ENCODE data around the gene PIGW.

The PIGW gene

DNA sequence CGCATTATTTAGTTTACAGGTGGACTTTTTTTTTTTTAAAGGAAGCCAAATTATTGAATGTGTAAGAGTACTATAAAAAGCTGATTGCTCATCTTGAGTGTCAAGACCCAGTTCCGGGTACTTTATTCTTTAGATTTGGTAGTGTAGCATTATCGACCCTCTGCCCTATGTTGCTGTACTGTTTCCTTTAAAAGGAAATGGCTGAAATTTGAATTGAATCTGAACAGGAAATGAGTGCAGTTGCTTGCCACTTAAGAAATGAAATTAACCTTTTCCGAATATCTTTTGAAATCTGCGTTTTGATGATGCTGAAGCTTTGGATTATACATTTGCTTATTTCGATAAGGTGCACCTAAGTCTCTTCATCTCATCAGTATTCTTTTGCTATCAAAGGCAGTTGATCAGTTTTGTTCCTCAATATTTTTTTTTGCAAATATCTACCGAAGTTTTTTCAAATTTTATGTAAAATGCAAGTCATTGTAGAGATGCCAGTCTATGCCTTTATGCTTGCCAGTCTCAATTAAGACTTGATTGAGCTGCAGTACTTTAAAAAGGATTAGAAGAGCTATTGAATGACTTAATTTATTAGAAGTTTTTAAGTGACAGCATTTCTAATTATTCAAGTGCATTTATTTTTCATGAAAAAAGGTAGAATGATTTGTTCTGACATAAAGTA lies 11.8 kb downstream of the PIGW start:
- H3K4me1 Mint-ChIP-seq (ENCODE audit: low read depth): peaks cover 51% of the 10 kb centered on the region
- H3K4me3 Mint-ChIP-seq: peak overlapping the region; percentile 94
- H3K9me3 Mint-ChIP-seq (ENCODE audit: low read depth): no peaks in the 10 kb centered on the region
- no peaks in the 10 kb centered on the region for H3K27me3 Mint-ChIP-seq
- peaks cover 6% of the 10 kb centered on the region for H3K36me3 Mint-ChIP-seq
- peak overlapping the region; percentile 96 for H3K27ac Mint-ChIP-seq

GRCh38 chr17:36547776-36548175 lies 13.0 kb downstream of the PIGW start:
- peak overlapping the region; percentile 96 for H3K27ac Mint-ChIP-seq
- peak overlapping the region; percentile 94 for H3K4me3 Mint-ChIP-seq
- H3K27me3 Mint-ChIP-seq: no peaks in the 10 kb centered on the region
- H3K4me1 Mint-ChIP-seq (ENCODE audit: low read depth): peaks cover 61% of the 10 kb centered on the region
- no peaks in the 10 kb centered on the region for H3K9me3 Mint-ChIP-seq (ENCODE audit: low read depth)
- H3K36me3 Mint-ChIP-seq: peaks cover 6% of the 10 kb centered on the region

DNA sequence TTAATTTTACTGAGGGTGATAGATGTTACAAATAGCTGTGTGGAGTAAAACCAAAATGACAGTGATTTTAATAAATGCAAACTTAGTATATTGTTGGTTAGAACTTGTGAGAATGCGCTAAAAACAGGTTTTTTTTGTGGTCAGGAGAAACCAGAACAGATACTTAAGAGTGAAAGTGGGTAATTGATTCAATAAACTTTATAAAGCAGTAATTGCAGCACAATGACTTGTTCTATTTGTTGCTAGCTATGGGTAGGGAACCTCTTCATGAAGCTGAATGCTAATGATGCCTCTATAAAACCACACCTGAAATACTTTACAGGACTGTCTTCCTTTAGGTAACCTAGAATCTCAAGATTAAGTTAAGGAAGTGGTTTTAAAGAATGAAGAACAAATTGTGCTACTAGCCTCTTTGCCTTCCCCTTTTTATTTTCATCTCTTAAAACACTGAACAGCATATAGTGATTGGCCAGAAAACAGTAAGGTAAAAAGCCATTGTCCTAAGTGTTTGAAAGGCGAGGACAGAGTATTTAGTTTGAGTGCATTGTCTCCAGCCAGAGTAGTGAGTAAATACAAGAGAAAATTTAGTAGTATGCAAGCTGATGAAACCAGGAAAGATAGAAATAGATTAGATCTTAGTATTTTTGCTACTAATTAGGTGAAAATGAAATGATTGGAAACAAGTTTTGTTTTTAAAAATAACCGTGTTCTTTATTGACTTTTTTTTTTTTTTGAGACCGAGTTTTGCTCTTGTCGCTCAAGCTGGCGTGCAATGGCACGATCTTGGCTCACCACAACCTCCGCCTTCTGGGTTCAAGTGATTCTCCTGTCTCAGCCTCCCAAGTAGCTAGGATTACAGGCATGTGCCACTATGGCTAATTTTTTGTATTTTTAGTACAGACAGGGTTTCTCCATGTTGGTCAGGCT lies 16.0 kb downstream of the PIGW start:
- H3K27ac Mint-ChIP-seq: peak overlapping the region; percentile 89
- H3K9me3 Mint-ChIP-seq (ENCODE audit: low read depth): no peaks in the 10 kb centered on the region
- H3K36me3 Mint-ChIP-seq: peaks cover 7% of the 10 kb centered on the region
- H3K4me3 Mint-ChIP-seq: peak overlapping the region; percentile 73
- H3K4me1 Mint-ChIP-seq (ENCODE audit: low read depth): peaks cover 76% of the 10 kb centered on the region
- no peaks in the 10 kb centered on the region for H3K27me3 Mint-ChIP-seq

DNA sequence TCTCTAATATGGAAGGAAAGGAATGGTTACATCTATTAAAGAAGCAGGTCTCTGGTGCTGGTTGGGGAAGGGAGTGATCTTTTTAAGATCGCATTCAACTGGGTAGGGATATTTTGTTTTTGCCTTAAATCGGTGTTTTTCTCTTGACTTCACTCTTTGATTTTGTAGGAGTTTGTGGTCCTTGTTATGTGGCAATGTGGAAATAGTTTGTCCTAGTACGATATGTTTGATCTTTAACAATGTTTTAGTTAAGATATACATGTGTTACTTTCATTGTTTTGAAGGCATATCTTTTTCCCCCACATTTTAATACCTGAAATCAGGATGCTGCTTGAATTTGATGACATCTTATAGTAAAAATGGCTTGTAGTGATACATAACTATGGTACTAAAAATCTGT lies 18.7 kb downstream of the PIGW start:
- peaks cover 13% of the 10 kb centered on the region for H3K36me3 Mint-ChIP-seq
- no peaks in the 10 kb centered on the region for H3K9me3 Mint-ChIP-seq (ENCODE audit: low read depth)
- H3K4me3 Mint-ChIP-seq: peak overlapping the region; percentile 74
- no peaks in the 10 kb centered on the region for H3K27me3 Mint-ChIP-seq
- H3K27ac Mint-ChIP-seq: peak overlapping the region; percentile 69
- peaks cover 68% of the 10 kb centered on the region for H3K4me1 Mint-ChIP-seq (ENCODE audit: low read depth)

- peak overlapping the region; percentile 19 for H3K27ac Mint-ChIP-seq
- peaks cover 3% of the 10 kb centered on the region for H3K36me3 Mint-ChIP-seq
- H3K9me3 Mint-ChIP-seq (ENCODE audit: low read depth): no peaks in the 10 kb centered on the region
- no peak overlapping the region for H3K4me3 Mint-ChIP-seq
- H3K27me3 Mint-ChIP-seq: no peaks in the 10 kb centered on the region
- peaks cover 32% of the 10 kb centered on the region for H3K4me1 Mint-ChIP-seq (ENCODE audit: low read depth)
These were observed 31.3 kb downstream of the PIGW start for GRCh38 chr17:36566081-36566480.

DNA sequence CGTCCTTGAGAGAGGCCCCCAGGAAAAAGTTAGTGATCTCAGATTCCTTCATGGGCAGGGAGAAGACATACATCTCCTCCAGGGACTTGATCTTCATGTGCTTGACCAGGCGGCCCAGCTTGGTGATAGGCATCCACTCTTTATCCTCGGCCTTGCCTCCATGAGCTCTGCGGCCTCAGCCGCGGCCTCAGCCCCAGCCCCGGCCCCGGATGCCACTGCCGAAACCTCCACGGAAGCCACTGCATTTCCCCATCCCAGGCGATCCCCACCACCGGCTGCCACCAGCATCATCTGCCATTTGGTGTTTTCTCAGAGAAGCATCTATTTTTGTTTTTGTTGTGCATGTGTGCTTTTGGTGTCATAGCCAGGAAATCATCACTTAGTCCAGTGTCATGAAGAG lies 40.2 kb downstream of the PIGW start:
- H3K9me3 Mint-ChIP-seq (ENCODE audit: low read depth): no peaks in the 10 kb centered on the region
- H3K27me3 Mint-ChIP-seq: no peaks in the 10 kb centered on the region
- no peak overlapping the region for H3K27ac Mint-ChIP-seq
- no peak overlapping the region for H3K4me3 Mint-ChIP-seq
- peaks cover 2% of the 10 kb centered on the region for H3K36me3 Mint-ChIP-seq
- H3K4me1 Mint-ChIP-seq (ENCODE audit: low read depth): peaks cover 31% of the 10 kb centered on the region

- Mint-ChIP-seq H3K36me3 (peaks cover 2% of the 10 kb centered on the region), H3K4me1 (ENCODE audit: low read depth) (peaks cover 31% of the 10 kb centered on the region), H3K9me3 (ENCODE audit: low read depth) (no peaks in the 10 kb centered on the region), H3K27ac (peak overlapping the region; percentile 24), H3K4me3 (no peak overlapping the region), H3K27me3 (no peaks in the 10 kb centered on the region)
These were observed 42.0 kb downstream of the PIGW start for GRCh38 chr17:36576793-36577192.

GRCh38 chr17:36578671-36579070 lies 43.9 kb downstream of the PIGW start:
- Mint-ChIP-seq H3K9me3 (ENCODE audit: low read depth) (no peaks in the 10 kb centered on the region), H3K4me3 (no peak overlapping the region), H3K4me1 (ENCODE audit: low read depth) (peaks cover 19% of the 10 kb centered on the region), H3K27ac (peak overlapping the region; percentile 29), H3K27me3 (no peaks in the 10 kb centered on the region), H3K36me3 (peaks cover 2% of the 10 kb centered on the region)

DNA sequence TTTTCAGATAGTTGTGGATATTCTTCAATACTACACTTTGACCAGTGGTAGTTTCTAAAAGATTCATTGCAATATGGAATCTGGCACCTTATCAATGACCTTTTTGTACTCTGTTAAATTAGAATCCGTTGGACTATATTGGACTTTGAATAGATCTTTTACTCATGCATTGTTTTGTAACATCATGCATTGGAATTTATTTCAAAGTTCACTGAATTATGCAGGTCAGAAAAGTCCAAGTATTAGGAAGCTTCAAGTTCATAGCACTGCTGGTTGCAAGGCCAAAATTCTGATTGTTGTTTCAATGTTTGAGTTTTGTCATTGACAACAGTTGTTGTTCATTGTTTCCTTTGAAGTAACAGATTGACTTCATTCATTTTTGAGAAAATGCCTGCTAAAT lies 49.0 kb downstream of the PIGW start:
- Mint-ChIP-seq H3K36me3 (peaks cover 2% of the 10 kb centered on the region), H3K4me1 (ENCODE audit: low read depth) (peaks cover 2% of the 10 kb centered on the region), H3K4me3 (no peak overlapping the region), H3K27ac (no peak overlapping the region), H3K9me3 (ENCODE audit: low read depth) (no peaks in the 10 kb centered on the region), H3K27me3 (no peaks in the 10 kb centered on the region)

- peaks cover 17% of the 10 kb centered on the region for H3K4me1 Mint-ChIP-seq (ENCODE audit: low read depth)
- no peak overlapping the region for H3K4me3 Mint-ChIP-seq
- no peaks in the 10 kb centered on the region for H3K36me3 Mint-ChIP-seq
- no peaks in the 10 kb centered on the region for H3K9me3 Mint-ChIP-seq (ENCODE audit: low read depth)
- no peaks in the 10 kb centered on the region for H3K27me3 Mint-ChIP-seq
- H3K27ac Mint-ChIP-seq: peak overlapping the region; percentile 70
These were observed 51.4 kb downstream of the PIGW start for GRCh38 chr17:36586138-36586537.
